Ovary (tissue), 3 donors: ENCODE results near the gene POU6F2.

Source experiments
- CTCF ChIP-seq, 3 donors: fragments of 450-650 bp in 2 of 3; fragments of 200-600 bp in 1 of 3; IDR thresholded peaks; one replicate each; pipeline versions ENCODE4 v1.5.1 to v1.8.0; 2016 to 2022; ENCODE audit warnings: antibody characterized with exemption in 3 of 3, mild to moderate bottlenecking in 1 of 3
- EP300 ChIP-seq: sonication (generic); formaldehyde crosslinking; IDR thresholded peaks from one replicate; pipeline ENCODE4 v1.6.1; 2017; ENCODE audit warnings: antibody characterized with exemption
- donor health status: DM: no; HTN: no; CAD: no.

DNA sequence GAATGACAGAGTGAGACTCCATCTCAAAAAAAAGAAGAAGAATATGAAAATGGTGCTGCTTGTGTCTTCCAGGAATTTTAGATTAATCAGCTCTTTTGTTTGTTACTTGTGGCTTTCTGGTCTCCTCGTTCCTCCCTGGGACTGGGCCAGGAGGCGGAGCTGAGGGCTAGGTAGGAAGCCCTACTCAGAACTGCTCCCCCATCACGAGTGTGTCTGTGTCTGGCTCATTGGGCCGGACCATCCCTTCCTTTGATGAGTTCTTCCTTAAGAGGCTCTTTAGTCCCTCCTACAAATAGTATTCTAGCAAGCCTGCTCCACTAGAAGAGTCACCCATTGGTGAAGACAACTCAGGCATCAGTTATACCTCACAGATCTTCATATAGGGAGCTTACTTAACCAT is 531.7 kb downstream of the POU6F2 start:
- TF ChIP-seq CTCF (IDR thresholded peaks at IDR 0.05) (no peak), EP300 (no peak)
